Non-pigmented ciliary epithelial cell (primary cell): ENCODE results near the gene C16orf86.
A peak's percentile ranks its signal among the peaks of the same experiment; 100 is the strongest.

Experiments
- DNase-seq: peaks from one replicate; pipeline ENCODE4 v3.0.0-alpha.2; 2010; ENCODE audit warnings: low read depth

The C16orf86 gene, protein sequence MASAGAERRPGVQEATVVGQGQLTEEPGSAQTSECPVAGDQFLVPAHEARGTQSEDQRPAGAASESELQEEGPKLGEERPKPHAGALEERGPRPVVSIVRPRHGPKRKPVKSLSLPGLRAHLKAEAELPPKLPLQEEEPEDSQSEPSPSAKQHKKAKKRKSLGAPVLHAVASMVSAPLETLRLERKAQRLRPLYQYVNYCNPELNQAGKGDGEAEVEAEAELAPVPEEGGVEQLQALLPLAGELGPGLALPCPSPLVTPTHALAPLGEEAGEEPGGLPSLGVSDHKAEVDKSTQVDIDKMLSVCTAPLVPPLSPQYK

DNA sequence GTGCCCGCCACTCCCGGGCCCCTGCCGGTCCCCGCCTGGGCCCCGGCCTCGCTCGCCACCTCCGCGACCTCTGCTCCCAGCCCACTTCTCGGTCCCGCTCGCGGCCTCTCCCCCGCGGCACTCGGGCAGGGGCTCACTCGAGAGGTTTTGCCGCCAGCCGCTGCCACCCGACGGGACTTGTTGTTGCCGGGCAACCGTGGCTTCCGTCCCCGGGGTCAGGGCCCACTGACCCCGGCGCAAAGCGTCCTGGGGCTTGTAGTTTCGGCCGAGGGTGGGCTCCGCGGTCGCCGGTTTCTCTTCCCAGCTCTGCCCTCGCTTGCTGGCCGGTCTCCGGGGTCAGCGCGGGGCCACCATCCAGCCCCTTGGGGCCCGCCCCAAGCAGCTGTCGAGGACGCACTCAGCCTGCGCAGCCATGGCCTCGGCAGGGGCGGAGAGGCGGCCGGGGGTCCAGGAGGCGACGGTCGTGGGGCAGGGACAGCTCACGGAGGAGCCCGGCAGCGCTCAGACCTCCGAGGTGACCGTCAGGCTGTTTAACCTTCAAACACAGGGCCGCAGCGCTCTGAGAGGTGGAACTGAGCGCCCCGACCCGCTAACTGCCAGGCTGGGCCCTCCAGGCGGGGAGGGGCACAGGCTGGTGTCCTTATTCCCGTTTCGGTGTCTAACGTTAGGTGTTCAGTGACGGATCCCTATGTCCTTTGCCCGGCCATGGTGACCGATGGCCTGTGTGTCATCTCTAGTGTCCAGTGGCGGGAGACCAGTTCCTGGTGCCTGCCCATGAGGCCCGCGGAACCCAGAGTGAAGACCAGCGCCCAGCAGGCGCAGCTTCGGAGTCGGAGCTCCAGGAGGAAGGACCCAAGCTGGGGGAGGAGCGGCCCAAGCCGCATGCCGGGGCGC, at the start of gene C16orf86, which contains the start of gene ENKD1:
Gene C16orf86 (plus strand): TSS at position 256 of the 894 bp plus-strand sequence. CDS start 157 bp downstream, at position 413.
Gene ENKD1 (minus strand): TSS at position 192 of the 894 bp plus-strand sequence. CDS start 308 bp downstream, outside the sequence.
- DNase-seq: no peak

DNA sequence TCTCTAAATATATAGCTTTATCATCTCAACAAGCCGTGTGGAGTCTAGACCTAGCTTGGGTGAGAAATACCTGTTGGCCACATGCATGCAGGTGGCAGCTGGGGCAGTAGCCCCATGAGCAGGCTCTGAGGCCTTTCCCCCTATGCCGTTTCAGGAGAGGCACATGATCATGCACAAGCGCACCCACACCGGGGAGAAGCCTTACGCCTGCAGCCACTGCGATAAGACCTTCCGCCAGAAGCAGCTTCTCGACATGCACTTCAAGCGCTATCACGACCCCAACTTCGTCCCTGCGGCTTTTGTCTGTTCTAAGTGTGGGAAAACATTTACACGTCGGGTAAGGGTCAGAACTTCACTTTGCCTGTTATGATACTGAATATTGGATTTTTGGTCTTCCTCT, 38.4 kb upstream of the C16orf86 start:
- no peak for DNase-seq

- DNase-seq: peak; percentile 13
Observed at GRCh38 chr16:67632415-67633172, 34.0 kb upstream of the C16orf86 start.

DNA sequence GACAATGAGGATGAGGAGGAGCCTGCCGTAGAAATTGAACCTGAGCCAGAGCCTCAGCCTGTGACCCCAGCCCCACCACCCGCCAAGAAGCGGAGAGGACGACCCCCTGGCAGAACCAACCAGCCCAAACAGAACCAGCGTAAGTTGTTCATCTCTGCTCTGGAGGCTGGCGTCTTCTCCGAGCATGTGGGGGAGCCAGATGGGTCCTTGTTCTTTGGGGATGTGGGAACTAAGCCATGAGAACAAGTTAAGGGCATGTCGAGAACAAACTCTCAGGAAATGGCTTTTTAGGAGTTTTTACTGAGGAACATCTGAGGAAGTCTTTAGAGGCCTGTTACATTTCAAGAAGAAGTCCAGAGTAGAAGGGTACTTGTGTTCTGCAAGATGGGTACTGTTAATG, 29.9 kb upstream of the C16orf86 start:
- no peak for DNase-seq

GRCh38 chr16:67637625-67638024, 29.0 kb upstream of the C16orf86 start:
- DNase-seq: no peak

- DNase-seq: no peak
Observed at GRCh38 chr16:67641779-67642708, 24.6 kb upstream of the C16orf86 start.

- DNase-seq: no peak
Observed at GRCh38 chr16:67644038-67644437, 22.6 kb upstream of the C16orf86 start.

DNA sequence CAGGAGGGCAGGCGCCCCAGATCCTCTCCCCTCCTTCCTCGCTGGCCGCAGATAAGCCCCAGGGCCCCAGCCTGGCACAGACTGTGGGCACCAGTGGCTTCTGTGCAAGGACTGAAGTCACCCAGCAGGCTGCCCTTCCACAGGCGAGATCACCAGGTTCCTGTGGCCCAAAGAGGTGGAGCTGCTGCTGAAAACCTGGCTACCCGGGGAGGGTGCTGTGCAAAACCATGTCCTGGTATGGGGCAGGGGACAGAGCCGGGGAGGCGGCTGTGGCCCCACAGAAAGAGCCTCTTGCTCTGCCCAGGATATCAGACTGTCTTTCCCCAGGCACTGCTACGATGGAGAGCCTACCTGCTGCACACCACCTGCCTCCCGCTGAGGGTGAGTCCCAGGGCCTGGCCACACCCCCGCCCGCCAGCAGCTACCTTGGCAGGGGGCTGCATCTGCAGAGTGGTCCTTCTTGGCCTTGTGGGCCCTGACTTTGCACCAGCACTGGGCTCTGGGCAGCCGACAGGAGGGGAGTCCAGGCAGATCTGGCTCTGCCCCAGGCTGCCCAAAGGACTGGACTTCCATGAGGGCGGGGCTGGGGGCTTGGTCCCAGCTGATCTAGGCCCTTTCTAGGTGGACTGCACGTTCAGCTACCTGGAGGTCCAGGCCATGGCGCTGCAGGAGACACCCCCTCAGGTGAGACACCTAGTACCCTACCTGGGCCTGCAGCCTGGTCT, 21.1 kb upstream of the C16orf86 start:
- DNase-seq: no peak

GRCh38 chr16:67647111-67647651, 19.4 kb upstream of the C16orf86 start:
- DNase-seq: no peak

GRCh38 chr16:67647681-67648080, 18.9 kb upstream of the C16orf86 start:
- DNase-seq: no peak

DNA sequence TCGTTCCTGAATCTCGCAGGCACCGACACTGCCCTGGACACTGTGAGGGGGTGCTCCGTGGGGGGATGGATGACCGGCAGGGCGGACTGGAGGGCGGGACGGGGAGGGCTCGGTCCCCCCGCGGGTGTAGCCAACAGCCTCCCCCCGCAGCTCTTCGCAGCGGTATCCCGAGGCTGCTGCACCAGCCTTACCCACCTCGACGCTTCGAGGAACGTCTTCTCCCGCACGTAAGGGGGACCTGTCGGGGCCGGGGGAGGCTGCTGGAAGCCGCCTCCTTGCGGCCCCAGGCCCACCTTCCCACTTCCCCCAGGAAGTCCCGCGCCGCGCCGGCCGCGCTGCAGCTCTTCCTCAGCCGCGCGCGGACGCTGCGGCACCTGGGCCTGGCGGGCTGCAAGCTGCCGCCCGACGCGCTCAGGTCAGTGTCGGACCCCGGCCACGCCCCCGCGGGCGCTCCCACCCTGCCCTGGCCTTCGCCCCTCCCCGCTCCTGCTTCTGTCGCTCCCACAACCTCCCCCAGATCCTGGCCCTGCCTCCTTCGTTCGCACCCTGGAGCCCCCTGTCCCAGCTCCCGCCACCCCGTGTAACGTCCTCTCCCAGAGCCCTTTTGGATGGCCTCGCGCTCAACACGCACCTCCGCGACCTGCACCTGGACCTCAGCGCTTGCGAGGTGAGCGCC, 18.4 kb upstream of the C16orf86 start:
- no peak for DNase-seq

DNA sequence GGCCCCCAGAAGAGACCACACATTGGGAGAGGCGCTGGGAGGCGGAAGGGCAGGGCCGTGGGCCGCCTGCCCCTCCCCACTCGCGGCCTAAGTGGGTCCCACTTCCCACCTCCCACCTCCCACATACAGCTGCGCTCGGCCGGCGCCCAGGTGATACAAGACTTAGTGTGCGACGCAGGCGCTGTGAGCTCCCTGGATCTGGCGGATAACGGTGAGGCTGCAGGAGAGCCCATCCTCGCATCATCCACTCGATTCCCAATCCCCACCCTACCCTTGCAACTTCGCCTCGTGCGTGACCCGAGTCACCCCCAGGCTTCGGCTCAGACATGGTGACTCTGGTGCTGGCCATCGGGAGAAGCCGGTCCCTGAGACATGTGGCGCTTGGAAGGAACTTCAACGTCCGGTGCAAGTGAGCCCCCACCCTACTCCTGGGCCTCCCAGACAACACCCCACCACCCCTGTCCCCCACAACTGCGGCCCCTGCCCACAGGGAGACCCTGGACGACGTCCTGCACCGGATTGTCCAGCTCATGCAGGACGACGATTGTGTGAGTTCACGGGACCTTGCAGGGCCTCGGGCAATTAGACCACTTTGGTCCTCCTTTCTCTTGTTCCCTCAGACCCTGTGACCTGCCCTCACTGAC, 17.7 kb upstream of the C16orf86 start:
- DNase-seq: no peak

GRCh38 chr16:67649494-67649931, 17.1 kb upstream of the C16orf86 start:
- no peak for DNase-seq

DNA sequence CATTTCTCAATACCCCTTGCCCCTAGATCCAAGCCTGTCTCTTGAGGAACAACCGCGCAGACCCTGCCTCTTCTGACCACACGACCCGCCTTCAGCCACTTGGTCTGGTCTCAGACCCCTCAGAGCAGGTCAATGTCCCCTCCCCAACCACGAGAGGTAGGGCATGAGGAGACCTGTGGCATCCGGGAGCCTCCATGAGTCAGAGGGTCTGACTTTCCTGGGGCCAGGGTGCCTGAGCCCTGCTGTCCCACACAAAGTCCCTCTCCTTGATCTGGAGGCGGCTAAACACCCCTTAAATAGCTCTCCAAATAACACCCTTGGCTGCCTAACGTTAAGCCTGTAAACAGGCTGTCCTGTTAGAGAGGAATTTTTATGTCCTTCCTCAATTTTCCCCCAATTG, 16.6 kb upstream of the C16orf86 start:
- DNase-seq: no peak

DNA sequence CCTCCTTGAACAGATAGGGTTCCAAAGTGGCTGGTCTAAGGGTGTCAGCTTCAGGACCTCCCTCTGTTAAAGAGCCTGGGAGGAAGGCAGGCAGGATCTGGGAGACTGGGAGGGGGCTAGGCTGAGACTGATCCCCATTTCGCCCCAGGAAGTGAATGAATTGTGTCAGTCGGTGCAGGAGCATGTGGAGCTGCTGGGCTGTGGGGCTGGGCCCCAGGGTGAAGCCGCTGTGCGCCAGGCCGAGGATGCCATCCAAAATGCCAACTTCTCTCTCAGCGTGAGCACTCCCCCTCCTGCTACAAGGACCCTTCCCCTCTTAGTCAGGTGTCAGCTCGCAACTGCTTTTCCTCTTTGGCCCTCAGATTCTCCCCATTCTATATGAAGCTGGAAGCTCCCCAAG, 15.6 kb upstream of the C16orf86 start:
- no peak for DNase-seq

GRCh38 chr16:67651847-67652246, 14.8 kb upstream of the C16orf86 start:
- no peak for DNase-seq

DNA sequence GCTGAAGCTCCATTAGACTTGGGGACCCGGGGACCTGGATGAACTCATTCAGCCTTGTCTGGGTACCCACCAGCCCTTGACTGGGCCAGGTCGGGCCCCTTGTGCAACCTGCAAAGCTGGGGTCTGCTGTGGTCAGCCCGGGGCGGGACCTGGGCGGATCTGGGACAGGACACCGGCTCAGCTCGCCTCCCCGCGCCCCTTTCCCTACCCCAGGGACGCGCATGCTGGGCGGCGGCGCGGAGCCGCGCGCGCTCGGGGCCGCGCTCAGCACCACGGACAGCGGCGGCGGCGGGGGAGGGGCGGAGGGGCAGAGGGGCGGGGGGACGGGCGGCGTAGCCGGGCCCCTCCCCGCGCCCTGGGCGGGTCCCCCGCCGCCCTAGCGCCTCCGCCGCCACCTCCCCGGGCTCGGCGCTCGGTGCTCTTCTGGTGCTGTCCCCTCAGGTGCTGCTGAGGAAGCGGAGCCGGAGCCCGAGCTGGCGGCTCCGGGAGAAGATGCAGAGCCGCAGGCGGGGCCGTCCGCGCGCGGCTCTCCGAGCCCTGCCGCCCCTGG, 14.0 kb upstream of the C16orf86 start:
- no peak for DNase-seq

- no peak for DNase-seq
Observed at GRCh38 chr16:67653128-67653788, 13.4 kb upstream of the C16orf86 start.
